GM18861 (cell line): Measurements from ENCODE around the gene CLRN1.

ENCODE experiments used
- ATAC-seq: cut with Tn5 transposase; IDR thresholded peaks from one replicate; pipeline ENCODE4 v1.9.1; 2021; ENCODE audit not compliant: unreplicated experiment

Gene CLRN1

DNA sequence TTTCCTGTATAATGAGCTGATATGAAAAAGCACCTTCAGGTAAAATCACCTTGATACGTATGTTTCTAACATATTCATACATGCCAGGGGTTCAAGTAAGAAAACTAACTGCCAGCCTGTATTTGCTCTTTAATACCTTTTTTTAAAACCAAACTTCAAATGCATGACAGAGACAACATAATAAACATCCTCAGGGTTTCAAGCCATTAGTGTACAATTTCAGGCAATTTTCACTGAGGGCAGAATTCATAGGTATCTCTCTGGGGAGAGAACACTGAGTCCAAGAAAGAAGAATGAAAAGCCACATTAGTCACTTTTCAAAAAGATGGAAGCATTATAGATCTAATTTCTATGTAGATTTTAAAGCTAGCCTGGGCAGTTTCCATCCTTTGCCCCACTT lies 94.2 kb downstream of the CLRN1 start:
- no peak for ATAC-seq

DNA sequence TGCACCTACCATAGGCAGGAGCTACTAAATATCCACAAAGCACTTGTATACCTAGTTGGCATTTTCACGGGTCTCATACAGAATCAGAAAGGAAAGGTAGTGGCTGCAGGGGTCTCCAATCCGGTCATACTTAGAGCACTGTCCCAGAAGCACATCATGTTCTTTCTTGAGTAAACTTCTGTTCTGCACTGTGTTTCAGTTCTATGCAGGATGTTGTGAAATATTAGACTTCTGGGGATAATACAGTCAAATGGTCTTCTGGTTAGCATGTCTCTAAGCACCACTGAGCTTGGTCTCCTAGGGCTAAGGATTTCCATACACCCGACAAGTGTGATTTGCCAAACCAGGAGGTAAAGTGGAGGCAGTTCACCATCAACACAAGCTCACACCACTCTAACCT lies 95.2 kb downstream of the CLRN1 start:
- no peak for ATAC-seq

DNA sequence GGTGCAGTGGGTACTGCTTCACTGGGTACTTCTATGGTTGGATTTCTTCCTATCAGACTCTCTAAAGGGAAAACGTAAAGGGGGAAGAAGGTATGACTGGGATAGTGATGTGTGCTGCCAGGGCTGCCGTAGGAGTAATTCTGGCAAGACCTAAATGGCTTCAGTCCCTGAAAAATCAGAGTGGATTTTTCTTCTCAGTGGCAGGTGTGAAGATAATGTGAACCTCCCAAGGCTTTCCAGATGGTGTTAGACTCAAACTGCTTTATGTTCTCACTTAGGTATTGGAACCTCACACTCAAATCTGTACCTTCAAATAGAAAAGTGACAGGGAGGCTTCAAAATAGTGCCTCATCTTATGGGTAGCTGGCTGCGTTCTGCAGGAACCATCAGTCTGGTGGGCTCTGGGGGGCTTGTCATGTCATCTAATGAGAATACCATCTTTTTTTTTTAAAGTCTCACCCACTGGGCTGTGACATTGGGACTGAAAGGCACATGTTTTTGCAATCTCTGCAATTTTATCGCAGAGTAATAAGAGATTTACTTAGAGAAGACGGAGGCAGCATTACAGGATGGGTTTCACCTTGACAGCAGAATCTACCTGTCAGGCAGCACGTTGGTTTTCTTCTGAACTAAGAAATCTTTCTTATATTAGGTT lies 95.8 kb downstream of the CLRN1 start:
- no peak for ATAC-seq
